Effector memory CD8-positive, alpha-beta T cell (primary cell): ENCODE results near the gene DDX19B.
"Not testable (repeated sequence)": the region's sequence is repeated elsewhere in the genome, so short reads cannot be mapped to it uniquely, and the experiment has no call there.

Experiments
- ATAC-seq: fragments of 150-1000 bp; cut with Tn5 transposase; replicated peaks from 2 replicates; pipeline ENCODE4 v1.10.0; 2021; ENCODE audit warnings: mild to moderate bottlenecking, moderate library complexity
- DNase-seq, 3 experiments: peaks; one replicate each; pipeline ENCODE4 v3.0.0; 2021
- H3K27ac Mint-ChIP-seq, 2 donors: one replicate each; pipeline ENCODE4 v1.8.0; 2022; ENCODE audit warnings: mild to moderate bottlenecking in 2 of 2, mixed read lengths in 2 of 2, moderate library complexity in 2 of 2
- H3K27me3 Mint-ChIP-seq, 2 donors: one replicate each; pipeline ENCODE4 v1.8.0; 2022; ENCODE audit warnings: mixed read lengths in 2 of 2
- H3K36me3 Mint-ChIP-seq: one replicate; pipeline ENCODE4 v1.8.0; 2022; ENCODE audit warnings: mild to moderate bottlenecking, moderate library complexity, mixed read lengths; ENCODE audit not compliant: insufficient read depth
- H3K4me1 Mint-ChIP-seq, 2 donors: one replicate each; pipeline ENCODE4 v1.8.0; 2022; ENCODE audit warnings: low read depth in 2 of 2, mixed read lengths in 2 of 2
- H3K4me3 Mint-ChIP-seq, 2 donors: one replicate each; pipeline ENCODE4 v1.8.0; 2022; ENCODE audit warnings: mild to moderate bottlenecking in 2 of 2, mixed read lengths in 2 of 2, moderate library complexity in 2 of 2
- H3K9me3 Mint-ChIP-seq, 2 donors: one replicate each; pipeline ENCODE4 v1.8.0; 2022; ENCODE audit warnings: mixed read lengths in 2 of 2

The DDX19B gene

GRCh38 chr16:70342016-70342415 lies 43.0 kb downstream of the DDX19B start:
- Mint-ChIP-seq H3K4me3 (no peak overlapping the region), H3K36me3 (peaks cover 16% of the 10 kb centered on the region), H3K27ac (peak overlapping the region; percentile 69 to 81), H3K9me3 (no peaks in the 10 kb centered on the region), H3K27me3 (no peaks in the 10 kb centered on the region), H3K4me1 (peaks cover 4 to 6% of the 10 kb centered on the region in 2 donors)
- DNase-seq (no peak), ATAC-seq (no peak)

- DNase-seq (no peak), ATAC-seq (no peak)
- no peaks in the 10 kb centered on the region for H3K27me3 Mint-ChIP-seq
- peaks cover 36% of the 10 kb centered on the region for H3K36me3 Mint-ChIP-seq
- H3K9me3 Mint-ChIP-seq, result no peaks in the 10 kb centered on the region
- peak overlapping the region; percentile 90 to 92 for H3K4me3 Mint-ChIP-seq
- H3K4me1 Mint-ChIP-seq, result peaks cover 17 to 25% of the 10 kb centered on the region in 2 donors
- peak overlapping the region; percentile 98 for H3K27ac Mint-ChIP-seq
Observed at GRCh38 chr16:70345840-70346239, 46.9 kb downstream of the DDX19B start.

- H3K9me3 Mint-ChIP-seq, result no peaks in the 10 kb centered on the region
Observed at GRCh38 chr16:70348991-70349390, 50.0 kb downstream of the DDX19B start.

GRCh38 chr16:70349783-70350182 lies 50.8 kb downstream of the DDX19B start:
- H3K4me3 Mint-ChIP-seq, result no peak overlapping the region
- H3K9me3 Mint-ChIP-seq, result no peaks in the 10 kb centered on the region
- ATAC-seq (no peak), DNase-seq (no peak)
- H3K27me3 Mint-ChIP-seq, result no peaks in the 10 kb centered on the region
- H3K27ac Mint-ChIP-seq, result peak overlapping the region in 1 of 2 donors; percentile 73
- peaks cover 17 to 28% of the 10 kb centered on the region in 2 donors for H3K4me1 Mint-ChIP-seq
- H3K36me3 Mint-ChIP-seq, result peaks cover 72% of the 10 kb centered on the region

More at GRCh38 chr16:70348991-70349390, 50.0 kb downstream of the DDX19B start:
- H3K4me1 Mint-ChIP-seq, result peaks cover 17 to 28% of the 10 kb centered on the region in 2 donors
- no peak for ATAC-seq
- no peaks in the 10 kb centered on the region for H3K27me3 Mint-ChIP-seq
- H3K36me3 Mint-ChIP-seq, result peaks cover 64% of the 10 kb centered on the region
- H3K27ac Mint-ChIP-seq, result peak overlapping the region; percentile 66 to 73
- DNase-seq, result no peak
- no peak overlapping the region for H3K4me3 Mint-ChIP-seq

- H3K9me3 Mint-ChIP-seq, result no peaks in the 10 kb centered on the region
- ATAC-seq (no peak), DNase-seq (no peak)
- no peak overlapping the region for H3K27ac Mint-ChIP-seq
- H3K36me3 Mint-ChIP-seq, result peaks cover 95% of the 10 kb centered on the region
- no peaks in the 10 kb centered on the region for H3K4me1 Mint-ChIP-seq
- H3K27me3 Mint-ChIP-seq, result no peaks in the 10 kb centered on the region
- no peak overlapping the region for H3K4me3 Mint-ChIP-seq
Observed at GRCh38 chr16:70359552-70359951, 60.6 kb downstream of the DDX19B start.

GRCh38 chr16:70364399-70364798 lies 65.4 kb downstream of the DDX19B start:
- Mint-ChIP-seq H3K27me3 (no peaks in the 10 kb centered on the region), H3K9me3 (no peaks in the 10 kb centered on the region), H3K4me1 (no peaks in the 10 kb centered on the region), H3K36me3 (peaks cover 97% of the 10 kb centered on the region), H3K27ac (no peak overlapping the region), H3K4me3 (no peak overlapping the region)
- no peak for ATAC-seq
- DNase-seq, result no peak

GRCh38 chr16:70370145-70370544 lies 71.2 kb downstream of the DDX19B start:
- peak; percentile 21 to 35 (median 30) for DNase-seq
- not testable (repeated sequence) for H3K4me1 Mint-ChIP-seq, H3K27me3 Mint-ChIP-seq, H3K4me3 Mint-ChIP-seq, H3K9me3 Mint-ChIP-seq
- Mint-ChIP-seq H3K36me3 (peaks cover 88% of the 10 kb centered on the region), H3K27ac (peak overlapping the region; percentile 76 to 79)
- ATAC-seq, result peak; percentile 77

- no peak for DNase-seq
- peaks cover 2 to 6% of the 10 kb centered on the region in 2 donors for H3K4me1 Mint-ChIP-seq
- no peaks in the 10 kb centered on the region for H3K9me3 Mint-ChIP-seq
- peaks cover 86% of the 10 kb centered on the region for H3K36me3 Mint-ChIP-seq
- no peak overlapping the region for H3K27ac Mint-ChIP-seq
- no peaks in the 10 kb centered on the region for H3K27me3 Mint-ChIP-seq
- no peak overlapping the region for H3K4me3 Mint-ChIP-seq
- no peak for ATAC-seq
Observed at GRCh38 chr16:70370924-70371323, 71.9 kb downstream of the DDX19B start.

- ATAC-seq (no peak), DNase-seq (no peak)
- no peaks in the 10 kb centered on the region for H3K27me3 Mint-ChIP-seq
- peak overlapping the region in 1 of 2 donors; percentile 49 for H3K27ac Mint-ChIP-seq
- peaks cover 77% of the 10 kb centered on the region for H3K36me3 Mint-ChIP-seq
- H3K9me3 Mint-ChIP-seq, result no peaks in the 10 kb centered on the region
- no peak overlapping the region for H3K4me3 Mint-ChIP-seq
- H3K4me1 Mint-ChIP-seq, result peaks cover 4 to 6% of the 10 kb centered on the region in 2 donors
Observed at GRCh38 chr16:70372921-70373728, 74.1 kb downstream of the DDX19B start.

- Mint-ChIP-seq H3K36me3 (peaks cover 67% of the 10 kb centered on the region), H3K27me3 (no peaks in the 10 kb centered on the region), H3K27ac (peak overlapping the region; percentile 51 to 65), H3K4me3 (no peak overlapping the region), H3K9me3 (no peaks in the 10 kb centered on the region), H3K4me1 (peaks cover 5 to 7% of the 10 kb centered on the region in 2 donors)
- ATAC-seq, result no peak
- DNase-seq, result no peak
Observed at GRCh38 chr16:70374213-70374612, 75.2 kb downstream of the DDX19B start.

- Mint-ChIP-seq H3K27me3 (no peaks in the 10 kb centered on the region), H3K27ac (peak overlapping the region; percentile 23 to 28), H3K36me3 (peaks cover 53% of the 10 kb centered on the region), H3K4me1 (peaks cover 8 to 11% of the 10 kb centered on the region in 2 donors), H3K4me3 (no peak overlapping the region), H3K9me3 (no peaks in the 10 kb centered on the region)
- DNase-seq, result no peak
- no peak for ATAC-seq
Observed at GRCh38 chr16:70375636-70376611, 76.9 kb downstream of the DDX19B start.

GRCh38 chr16:70377782-70378181 lies 78.8 kb downstream of the DDX19B start:
- H3K36me3 Mint-ChIP-seq, result peaks cover 45% of the 10 kb centered on the region
- H3K4me1 Mint-ChIP-seq, result peaks cover 11 to 13% of the 10 kb centered on the region in 2 donors
- no peaks in the 10 kb centered on the region for H3K27me3 Mint-ChIP-seq
- H3K4me3 Mint-ChIP-seq, result no peak overlapping the region
- no peaks in the 10 kb centered on the region for H3K9me3 Mint-ChIP-seq
- ATAC-seq (no peak), DNase-seq (no peak)
- H3K27ac Mint-ChIP-seq, result peak overlapping the region in 1 of 2 donors; percentile 19

GRCh38 chr16:70378869-70379493 lies 80.0 kb downstream of the DDX19B start:
- H3K36me3 Mint-ChIP-seq, result peaks cover 35% of the 10 kb centered on the region
- ATAC-seq (no peak), DNase-seq (no peak)
- peaks cover 11 to 13% of the 10 kb centered on the region in 2 donors for H3K4me1 Mint-ChIP-seq
- H3K27ac Mint-ChIP-seq, result no peak overlapping the region
- H3K27me3 Mint-ChIP-seq, result no peaks in the 10 kb centered on the region
- H3K4me3 Mint-ChIP-seq, result peak overlapping the region; percentile 86 to 87
- no peaks in the 10 kb centered on the region for H3K9me3 Mint-ChIP-seq
